ENCODE data around the gene HCFC1.

Gene HCFC1

GRCh38 chrX:153925739-153926551 lies 45.7 kb downstream of the HCFC1 start, which contains the start of gene ARHGAP4:
ARHGAP4 (minus strand) TSS chrX:153926264; CDS start chrX:153926202, 62 bp downstream.
- peak within 1 kb of the TSS; percentile 32 for H3K4me3 ChIP-seq (ENCODE audit: low read length)
- H3K9ac ChIP-seq (ENCODE audit: low read length), result peak within 1 kb of the TSS; percentile 94
- no peak within 1 kb of the TSS for H4K8ac ChIP-seq (ENCODE audit: low read depth, low read length)
- H2BK5ac ChIP-seq (ENCODE audit: low read length), result no peak within 1 kb of the TSS
- H3K27ac ChIP-seq (ENCODE audit: low read depth, low read length), result peak within 1 kb of the TSS; percentile 96
- H3K27me3 ChIP-seq (ENCODE audit: insufficient read depth, low read length, poor library complexity), result no peaks in the 10 kb centered on the region
- H3K36me3 ChIP-seq (ENCODE audit: control insufficient read depth, insufficient read depth, low read length), result no peaks in the 10 kb centered on the region
- peaks cover 3% of the 10 kb centered on the region for H3K4me1 ChIP-seq (ENCODE audit: control insufficient read depth, low read depth, low read length)
- H3K4me2 ChIP-seq (ENCODE audit: low read length), result peak within 1 kb of the TSS; percentile 64
- H3K18ac ChIP-seq (ENCODE audit: low read length), result peak within 1 kb of the TSS; percentile 56
- H4K5ac ChIP-seq (ENCODE audit: low read length), result no peak within 1 kb of the TSS
- peak; percentile 73 for DNase-seq
- H2BK120ac ChIP-seq (ENCODE audit: low read depth, low read length), result no peak within 1 kb of the TSS
- peak within 1 kb of the TSS; percentile 97 for H3K56ac ChIP-seq (ENCODE audit: low read length)
- H3K79me1 ChIP-seq (ENCODE audit: low read length), result peaks cover 1% of the 10 kb centered on the region
- H3K79me2 ChIP-seq (ENCODE audit: control insufficient read depth, insufficient read depth, low read length), result no peaks in the 10 kb centered on the region
- no peak within 1 kb of the TSS for H2AK5ac ChIP-seq (ENCODE audit: low read length)
- H3K4ac ChIP-seq (ENCODE audit: low read depth, low read length), result peak within 1 kb of the TSS; percentile 77
- peak within 1 kb of the TSS; percentile 10 for H2BK15ac ChIP-seq (replicated peaks; ENCODE audit: low read depth)
- no CpG with 5 or more reads among the region's 59 CpGs for WGBS (ENCODE audit: extremely low coverage, insufficient coverage, low lambda C conversion rate)
- H3K23ac ChIP-seq (ENCODE audit: low read length), result no peak within 1 kb of the TSS

- Histone ChIP-seq H3K4me1 (ENCODE audit: control insufficient read depth, low read depth, low read length) (peaks cover 3% of the 10 kb centered on the region), H3K4ac (ENCODE audit: low read depth, low read length) (peak overlapping the region; percentile 70), H3K23ac (ENCODE audit: low read length) (no peak overlapping the region), H3K27ac (ENCODE audit: low read depth, low read length) (no peak overlapping the region), H3K56ac (ENCODE audit: low read length) (peak overlapping the region; percentile 86), H3K9ac (ENCODE audit: low read length) (peak overlapping the region; percentile 87), H4K8ac (ENCODE audit: low read depth, low read length) (no peak overlapping the region), H4K5ac (ENCODE audit: low read length) (no peak overlapping the region), H3K27me3 (ENCODE audit: insufficient read depth, low read length, poor library complexity) (no peaks in the 10 kb centered on the region), H2BK5ac (ENCODE audit: low read length) (no peak overlapping the region), H3K4me3 (ENCODE audit: low read length) (peak overlapping the region; percentile 32), H3K36me3 (ENCODE audit: control insufficient read depth, insufficient read depth, low read length) (no peaks in the 10 kb centered on the region), H2BK120ac (ENCODE audit: low read depth, low read length) (no peak overlapping the region), H2BK15ac (replicated peaks; ENCODE audit: low read depth) (no peak overlapping the region), H3K4me2 (ENCODE audit: low read length) (peak overlapping the region; percentile 19), H3K79me1 (ENCODE audit: low read length) (peaks cover 1% of the 10 kb centered on the region), H3K18ac (ENCODE audit: low read length) (peak overlapping the region; percentile 47), H3K79me2 (ENCODE audit: control insufficient read depth, insufficient read depth, low read length) (no peaks in the 10 kb centered on the region), H2AK5ac (ENCODE audit: low read length) (no peak overlapping the region)
- no peak for DNase-seq
- WGBS (ENCODE audit: extremely low coverage, insufficient coverage, low lambda C conversion rate), result no CpG with 5 or more reads among the region's 4 CpGs
These were observed 46.3 kb downstream of the HCFC1 start for GRCh38 chrX:153925387-153925738.

- peak; percentile 69 for DNase-seq
- H2BK120ac ChIP-seq (ENCODE audit: low read depth, low read length), result no peak overlapping the region
- no peak overlapping the region for H2BK15ac ChIP-seq (replicated peaks; ENCODE audit: low read depth)
- H3K4me1 ChIP-seq (ENCODE audit: control insufficient read depth, low read depth, low read length), result peaks cover 3% of the 10 kb centered on the region
- H3K79me2 ChIP-seq (ENCODE audit: control insufficient read depth, insufficient read depth, low read length), result no peaks in the 10 kb centered on the region
- peaks cover 1% of the 10 kb centered on the region for H3K79me1 ChIP-seq (ENCODE audit: low read length)
- no peak overlapping the region for H3K4me2 ChIP-seq (ENCODE audit: low read length)
- H3K9ac ChIP-seq (ENCODE audit: low read length), result no peak overlapping the region
- H3K56ac ChIP-seq (ENCODE audit: low read length), result peak overlapping the region; percentile 60
- H3K18ac ChIP-seq (ENCODE audit: low read length), result no peak overlapping the region
- WGBS (ENCODE audit: extremely low coverage, insufficient coverage, low lambda C conversion rate), result no CpG with 5 or more reads among the region's 14 CpGs
- H3K36me3 ChIP-seq (ENCODE audit: control insufficient read depth, insufficient read depth, low read length), result no peaks in the 10 kb centered on the region
- no peaks in the 10 kb centered on the region for H3K27me3 ChIP-seq (ENCODE audit: insufficient read depth, low read length, poor library complexity)
- H4K5ac ChIP-seq (ENCODE audit: low read length), result no peak overlapping the region
- H3K4me3 ChIP-seq (ENCODE audit: low read length), result no peak overlapping the region
- no peak overlapping the region for H2AK5ac ChIP-seq (ENCODE audit: low read length)
- no peak overlapping the region for H3K27ac ChIP-seq (ENCODE audit: low read depth, low read length)
- H3K23ac ChIP-seq (ENCODE audit: low read length), result no peak overlapping the region
- H3K4ac ChIP-seq (ENCODE audit: low read depth, low read length), result no peak overlapping the region
- no peak overlapping the region for H4K8ac ChIP-seq (ENCODE audit: low read depth, low read length)
- H2BK5ac ChIP-seq (ENCODE audit: low read length), result no peak overlapping the region
These were observed 47.3 kb downstream of the HCFC1 start for GRCh38 chrX:153924149-153924861.

- peaks cover 1% of the 10 kb centered on the region for H3K79me1 ChIP-seq (ENCODE audit: low read length)
- no peak overlapping the region for H3K4me2 ChIP-seq (ENCODE audit: low read length)
- no CpG with 5 or more reads among the region's 25 CpGs for WGBS (ENCODE audit: extremely low coverage, insufficient coverage, low lambda C conversion rate)
- no peak overlapping the region for H4K8ac ChIP-seq (ENCODE audit: low read depth, low read length)
- H2BK15ac ChIP-seq (replicated peaks; ENCODE audit: low read depth), result no peak overlapping the region
- no peak overlapping the region for H3K4me3 ChIP-seq (ENCODE audit: low read length)
- no peak overlapping the region for H3K23ac ChIP-seq (ENCODE audit: low read length)
- no peak overlapping the region for H3K18ac ChIP-seq (ENCODE audit: low read length)
- no peaks in the 10 kb centered on the region for H3K27me3 ChIP-seq (ENCODE audit: insufficient read depth, low read length, poor library complexity)
- no peak overlapping the region for H4K5ac ChIP-seq (ENCODE audit: low read length)
- peaks cover 3% of the 10 kb centered on the region for H3K4me1 ChIP-seq (ENCODE audit: control insufficient read depth, low read depth, low read length)
- no peak overlapping the region for H2BK120ac ChIP-seq (ENCODE audit: low read depth, low read length)
- H3K36me3 ChIP-seq (ENCODE audit: control insufficient read depth, insufficient read depth, low read length), result no peaks in the 10 kb centered on the region
- H3K56ac ChIP-seq (ENCODE audit: low read length), result no peak overlapping the region
- H2BK5ac ChIP-seq (ENCODE audit: low read length), result no peak overlapping the region
- no peak overlapping the region for H3K9ac ChIP-seq (ENCODE audit: low read length)
- no peak for DNase-seq
- no peak overlapping the region for H3K4ac ChIP-seq (ENCODE audit: low read depth, low read length)
- H2AK5ac ChIP-seq (ENCODE audit: low read length), result no peak overlapping the region
- no peak overlapping the region for H3K27ac ChIP-seq (ENCODE audit: low read depth, low read length)
- H3K79me2 ChIP-seq (ENCODE audit: control insufficient read depth, insufficient read depth, low read length), result no peaks in the 10 kb centered on the region
These were observed 48.4 kb downstream of the HCFC1 start for GRCh38 chrX:153922932-153923857.

- no peak overlapping the region for H3K4ac ChIP-seq (ENCODE audit: low read depth, low read length)
- no peak overlapping the region for H2AK5ac ChIP-seq (ENCODE audit: low read length)
- DNase-seq, result no peak
- H3K23ac ChIP-seq (ENCODE audit: low read length), result no peak overlapping the region
- no peak overlapping the region for H3K27ac ChIP-seq (ENCODE audit: low read depth, low read length)
- H4K8ac ChIP-seq (ENCODE audit: low read depth, low read length), result no peak overlapping the region
- H3K79me2 ChIP-seq (ENCODE audit: control insufficient read depth, insufficient read depth, low read length), result no peaks in the 10 kb centered on the region
- no peak overlapping the region for H2BK15ac ChIP-seq (replicated peaks; ENCODE audit: low read depth)
- no peak overlapping the region for H3K9ac ChIP-seq (ENCODE audit: low read length)
- no peak overlapping the region for H4K5ac ChIP-seq (ENCODE audit: low read length)
- no peak overlapping the region for H3K18ac ChIP-seq (ENCODE audit: low read length)
- H3K4me3 ChIP-seq (ENCODE audit: low read length), result no peak overlapping the region
- H2BK120ac ChIP-seq (ENCODE audit: low read depth, low read length), result no peak overlapping the region
- no peaks in the 10 kb centered on the region for H3K36me3 ChIP-seq (ENCODE audit: control insufficient read depth, insufficient read depth, low read length)
- WGBS (ENCODE audit: extremely low coverage, insufficient coverage, low lambda C conversion rate), result no CpG with 5 or more reads among the region's 40 CpGs
- H3K27me3 ChIP-seq (ENCODE audit: insufficient read depth, low read length, poor library complexity), result no peaks in the 10 kb centered on the region
- H2BK5ac ChIP-seq (ENCODE audit: low read length), result no peak overlapping the region
- H3K4me1 ChIP-seq (ENCODE audit: control insufficient read depth, low read depth, low read length), result peaks cover 3% of the 10 kb centered on the region
- H3K4me2 ChIP-seq (ENCODE audit: low read length), result no peak overlapping the region
- no peak overlapping the region for H3K56ac ChIP-seq (ENCODE audit: low read length)
- peaks cover 1% of the 10 kb centered on the region for H3K79me1 ChIP-seq (ENCODE audit: low read length)
These were observed 49.8 kb downstream of the HCFC1 start for GRCh38 chrX:153921511-153922446.
